ENCODE data around the gene RCOR1.
"Not testable (repeated sequence)": the region's sequence is repeated elsewhere in the genome, so short reads cannot be mapped to it uniquely, and the experiment has no call there.

RCOR1 gene

DNA sequence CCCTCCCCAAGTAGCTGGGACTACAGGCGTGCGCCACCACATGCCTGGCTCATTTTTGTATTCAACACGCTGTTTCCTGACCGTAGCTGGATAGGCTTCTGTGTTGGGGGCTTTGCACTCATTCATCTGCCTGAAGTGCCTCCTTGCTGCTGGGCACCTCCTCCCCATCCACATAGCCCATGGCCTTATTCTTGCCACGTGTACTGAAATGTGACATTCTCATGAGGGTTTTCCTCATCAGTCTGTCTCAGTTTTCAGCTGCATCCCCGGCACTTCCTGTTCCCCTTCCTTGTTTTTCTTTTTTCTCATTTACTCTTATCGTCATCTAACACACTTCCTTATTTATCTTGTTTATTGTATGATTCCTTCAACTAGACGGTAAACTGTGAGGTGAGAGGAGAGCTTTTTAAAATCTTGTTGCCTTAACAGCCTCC is 36.6 kb downstream of the RCOR1 start:
- H3K4me1 Mint-ChIP-seq, result peaks cover 35% of the 10 kb centered on the region

DNA sequence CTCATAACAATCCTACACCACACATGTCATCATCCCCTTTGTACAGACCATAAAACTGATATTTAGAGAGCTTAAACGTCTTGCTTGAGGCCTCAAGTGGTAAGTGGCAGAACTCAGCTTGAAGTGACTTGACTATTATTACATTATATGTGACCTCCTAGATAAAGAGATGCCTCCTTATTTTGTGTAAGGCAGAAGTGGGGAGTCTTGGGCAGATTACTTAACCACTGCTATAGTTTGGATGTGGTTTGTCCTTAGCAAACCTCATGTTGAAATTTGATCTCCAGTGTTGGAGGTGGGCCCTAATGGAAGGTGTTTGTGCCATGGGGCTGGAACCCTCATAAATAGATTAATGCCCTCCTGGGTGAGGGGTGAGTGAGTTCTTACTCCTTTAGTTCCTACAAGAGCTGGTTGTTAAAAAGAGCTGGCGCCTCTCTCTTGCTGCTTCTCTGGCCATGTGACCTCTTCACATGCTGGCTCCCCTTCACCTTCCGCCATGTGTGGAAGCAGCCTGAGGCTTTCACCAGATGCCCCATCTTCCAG is 37.4 kb downstream of the RCOR1 start:
- TF ChIP-seq, protein P1, sequence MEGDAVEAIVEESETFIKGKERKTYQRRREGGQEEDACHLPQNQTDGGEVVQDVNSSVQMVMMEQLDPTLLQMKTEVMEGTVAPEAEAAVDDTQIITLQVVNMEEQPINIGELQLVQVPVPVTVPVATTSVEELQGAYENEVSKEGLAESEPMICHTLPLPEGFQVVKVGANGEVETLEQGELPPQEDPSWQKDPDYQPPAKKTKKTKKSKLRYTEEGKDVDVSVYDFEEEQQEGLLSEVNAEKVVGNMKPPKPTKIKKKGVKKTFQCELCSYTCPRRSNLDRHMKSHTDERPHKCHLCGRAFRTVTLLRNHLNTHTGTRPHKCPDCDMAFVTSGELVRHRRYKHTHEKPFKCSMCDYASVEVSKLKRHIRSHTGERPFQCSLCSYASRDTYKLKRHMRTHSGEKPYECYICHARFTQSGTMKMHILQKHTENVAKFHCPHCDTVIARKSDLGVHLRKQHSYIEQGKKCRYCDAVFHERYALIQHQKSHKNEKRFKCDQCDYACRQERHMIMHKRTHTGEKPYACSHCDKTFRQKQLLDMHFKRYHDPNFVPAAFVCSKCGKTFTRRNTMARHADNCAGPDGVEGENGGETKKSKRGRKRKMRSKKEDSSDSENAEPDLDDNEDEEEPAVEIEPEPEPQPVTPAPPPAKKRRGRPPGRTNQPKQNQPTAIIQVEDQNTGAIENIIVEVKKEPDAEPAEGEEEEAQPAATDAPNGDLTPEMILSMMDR (IDR thresholded peaks at IDR 0.05; ENCODE audit: unreplicated experiment in 3 of 3), result no peak
- peak overlapping the region; percentile 43 to 68 (median 46) for H3K27ac Mint-ChIP-seq
- H3K4me3 Mint-ChIP-seq, result no peak overlapping the region
- peaks cover 15% of the 10 kb centered on the region for H3K36me3 Mint-ChIP-seq (ENCODE audit: low read depth)
- H3K4me1 Mint-ChIP-seq, result peaks cover 35% of the 10 kb centered on the region
- no peaks in the 10 kb centered on the region for H3K9me3 Mint-ChIP-seq
- no peaks in the 10 kb centered on the region for H3K27me3 Mint-ChIP-seq (ENCODE audit: low read depth)

More for the DNA sequence above, 36.6 kb downstream of the RCOR1 start:
- peaks cover 11% of the 10 kb centered on the region for H3K36me3 Mint-ChIP-seq (ENCODE audit: low read depth)
- TF ChIP-seq, protein P1 (IDR thresholded peaks at IDR 0.05; ENCODE audit: unreplicated experiment in 3 of 3), result no peak
- no peak overlapping the region for H3K4me3 Mint-ChIP-seq
- H3K27ac Mint-ChIP-seq, result peak overlapping the region in 2 of 3 experiments; percentile 3 to 46
- no peaks in the 10 kb centered on the region for H3K9me3 Mint-ChIP-seq
- H3K27me3 Mint-ChIP-seq (ENCODE audit: low read depth), result no peaks in the 10 kb centered on the region

DNA sequence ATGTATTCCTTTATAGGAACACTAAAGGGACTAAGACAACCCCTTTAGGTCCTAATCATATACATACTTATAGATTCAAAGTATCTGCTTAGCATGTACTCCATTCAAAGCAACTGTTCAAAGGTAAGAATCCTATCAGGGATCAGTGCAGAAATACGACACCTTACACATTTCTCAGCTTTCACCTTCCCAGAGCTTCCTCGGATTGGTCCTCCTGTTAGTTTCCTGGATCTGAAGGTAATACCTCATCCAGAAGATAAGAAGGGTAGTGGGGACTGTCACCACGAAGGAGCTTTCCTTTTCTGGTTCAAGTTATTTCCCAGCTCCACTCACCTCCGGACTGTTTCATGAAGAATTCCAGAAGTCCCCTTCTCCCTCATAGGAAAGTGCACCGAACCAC is 38.0 kb downstream of the RCOR1 start:
- TF ChIP-seq, protein P1 (IDR thresholded peaks at IDR 0.05; ENCODE audit: unreplicated experiment in 3 of 3), result no peak
- Mint-ChIP-seq H3K4me3 (no peak overlapping the region), H3K27me3 (ENCODE audit: low read depth) (no peaks in the 10 kb centered on the region), H3K4me1 (peaks cover 35% of the 10 kb centered on the region), H3K9me3 (no peaks in the 10 kb centered on the region), H3K36me3 (ENCODE audit: low read depth) (peaks cover 15% of the 10 kb centered on the region), H3K27ac (peak overlapping the region; percentile 43 to 68 (median 46))

DNA sequence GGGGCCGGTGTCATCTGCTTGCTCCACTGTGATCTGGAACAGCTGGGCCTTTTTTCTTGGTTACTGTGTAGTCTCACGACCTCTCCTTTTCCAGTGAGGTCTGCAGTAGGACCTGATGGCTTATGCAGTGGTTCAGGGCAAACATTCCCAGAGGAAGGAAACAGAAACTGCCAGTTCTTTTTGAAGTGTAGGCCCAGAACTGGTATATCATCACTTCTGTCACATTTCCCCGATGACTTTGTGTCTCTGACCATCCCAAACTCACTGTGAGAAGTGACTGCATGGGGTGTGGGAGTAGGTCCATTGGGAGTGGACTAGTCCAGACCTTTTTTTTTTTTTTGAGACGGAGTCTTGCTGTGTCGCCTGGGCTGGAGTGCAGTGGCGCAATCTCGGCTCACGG is 38.4 kb downstream of the RCOR1 start:
- H3K36me3 Mint-ChIP-seq (ENCODE audit: low read depth), result peaks cover 12% of the 10 kb centered on the region
- H3K9me3 Mint-ChIP-seq, result no peaks in the 10 kb centered on the region
- peaks cover 33% of the 10 kb centered on the region for H3K4me1 Mint-ChIP-seq
- H3K27me3 Mint-ChIP-seq (ENCODE audit: low read depth), result no peaks in the 10 kb centered on the region
- TF ChIP-seq, protein P1 (IDR thresholded peaks at IDR 0.05; ENCODE audit: unreplicated experiment in 3 of 3), result no peak
- H3K4me3 Mint-ChIP-seq, result no peak overlapping the region
- H3K27ac Mint-ChIP-seq, result peak overlapping the region in 2 of 3 experiments; percentile 43 to 46

DNA sequence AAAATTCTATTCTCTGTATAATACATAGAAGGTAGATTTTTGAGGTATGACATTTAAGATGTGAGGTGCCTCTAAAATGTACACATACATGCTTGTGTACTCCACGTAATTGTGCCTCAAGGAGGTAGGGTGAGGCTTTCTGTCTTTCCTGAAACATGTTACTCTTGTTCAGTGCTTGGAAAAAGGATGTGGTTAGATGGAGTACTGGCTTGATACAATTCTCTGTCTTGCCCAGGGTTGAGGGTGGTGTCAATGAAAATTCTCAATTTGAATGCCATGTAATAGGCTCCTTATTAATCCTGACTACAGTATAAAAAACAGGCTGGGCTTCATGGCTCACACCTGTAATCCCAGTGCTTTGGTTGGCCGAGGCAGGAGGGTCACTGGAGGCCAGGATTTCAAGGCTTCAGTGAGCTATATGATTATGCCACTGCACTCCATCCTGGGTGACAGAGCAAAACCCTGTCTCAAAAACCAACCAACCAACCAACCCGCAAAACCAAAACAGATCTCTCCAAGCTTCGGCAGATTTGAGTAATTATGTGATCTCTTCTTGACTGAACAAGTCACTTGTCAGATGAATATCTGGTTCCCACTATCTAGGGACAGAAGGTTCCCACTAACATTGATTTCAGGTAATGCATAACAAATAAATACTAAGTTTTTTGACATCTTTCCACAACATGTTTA is 41.6 kb downstream of the RCOR1 start:
- H3K9me3 Mint-ChIP-seq, result no peaks in the 10 kb centered on the region

DNA sequence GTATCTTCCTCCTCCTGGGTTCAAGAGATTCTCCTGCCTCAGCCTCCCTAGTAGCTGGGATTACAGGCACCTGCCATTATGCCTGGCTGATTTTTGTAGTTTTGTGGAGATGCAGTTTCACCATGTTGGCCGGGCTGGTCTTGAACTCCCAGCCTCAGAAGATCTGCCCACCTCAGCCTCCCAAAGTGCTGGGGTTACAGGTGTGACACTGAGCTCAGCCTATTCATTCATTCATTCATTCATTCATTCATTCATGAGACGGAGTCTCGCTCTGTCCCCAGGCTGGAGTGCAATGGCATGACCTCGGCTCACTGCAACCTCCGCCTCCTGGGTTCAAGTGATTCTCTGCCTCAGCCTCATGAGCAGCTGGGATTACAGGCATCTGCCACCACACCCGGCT is 47.2 kb downstream of the RCOR1 start:
- not testable (repeated sequence) for H3K4me3 Mint-ChIP-seq; H3K9me3 Mint-ChIP-seq; H3K27ac Mint-ChIP-seq; H3K27me3 Mint-ChIP-seq (ENCODE audit: low read depth); H3K4me1 Mint-ChIP-seq; H3K36me3 Mint-ChIP-seq (ENCODE audit: low read depth)

More for the DNA sequence above, 41.6 kb downstream of the RCOR1 start:
- Mint-ChIP-seq H3K4me3 (no peak overlapping the region), H3K27ac (peak overlapping the region in 1 of 3 experiments; percentile 25), H3K36me3 (ENCODE audit: low read depth) (peaks cover 7% of the 10 kb centered on the region), H3K4me1 (peaks cover 19% of the 10 kb centered on the region), H3K27me3 (ENCODE audit: low read depth) (no peaks in the 10 kb centered on the region)
- TF ChIP-seq, protein P1 (IDR thresholded peaks at IDR 0.05; ENCODE audit: unreplicated experiment in 3 of 3), result no peak
